HCT116 (cell line): Measurements from ENCODE around the gene PLEKHG1.

Source experiments
- EZH2 ChIP-seq: fragments of 200-600 bp; sonication (generic); IDR thresholded peaks from 2 replicates; pipeline ENCODE4 v1.6.1; 2017; ENCODE audit warnings: antibody characterized with exemption, mixed run types
- POLR2A ChIP-seq: IDR thresholded peaks from 2 replicates; pipeline ENCODE4 v1.7.0; 2011; ENCODE audit warnings: borderline replicate concordance; ENCODE audit not compliant: insufficient read depth, insufficient read length; ENCODE audit errors: extremely low read depth
- POLR2AphosphoS5 ChIP-seq: IDR thresholded peaks from 2 replicates; pipeline ENCODE4 v1.6.1; 2011; ENCODE audit warnings: mild to moderate bottlenecking, low read depth, low read length, moderate library complexity
- YY1 ChIP-seq: IDR thresholded peaks from 2 replicates; pipeline ENCODE4 v1.6.1; 2011; ENCODE audit warnings: low read length, low read depth, moderate library complexity, mild to moderate bottlenecking; ENCODE audit not compliant: insufficient replicate concordance; ENCODE audit errors: extremely low read depth
- TF ChIP-seq, protein P1 (sequence below): IDR thresholded peaks from 2 replicates; pipeline ENCODE4 v1.6.1; 2012
- TF ChIP-seq, protein P2 (sequence below): IDR thresholded peaks from 2 replicates; pipeline ENCODE4 v1.6.1; 2011; ENCODE audit warnings: mild to moderate bottlenecking, low read length, moderate library complexity; ENCODE audit not compliant: insufficient replicate concordance; ENCODE audit errors: extremely low read depth
- TF ChIP-seq, protein P3 (sequence below), 3 experiments: fragments of 200-600 bp in 1 of 3; sonication (generic) in 1 of 3; IDR thresholded peaks in 2 of 3; conservative IDR thresholded peaks in 1 of 3; 2 replicates each; pipeline ENCODE4 v1.5.1; 2012 to 2017; ENCODE audit warnings: low read depth in 2 of 3, low read length in 2 of 3, antibody characterized with exemption in 1 of 3, borderline replicate concordance in 1 of 3, control low read depth in 1 of 3, mild to moderate bottlenecking in 1 of 3, mixed read lengths in 1 of 3, mixed run types in 1 of 3, moderate library complexity in 1 of 3; ENCODE audit not compliant: insufficient read depth in 1 of 3

DNA sequence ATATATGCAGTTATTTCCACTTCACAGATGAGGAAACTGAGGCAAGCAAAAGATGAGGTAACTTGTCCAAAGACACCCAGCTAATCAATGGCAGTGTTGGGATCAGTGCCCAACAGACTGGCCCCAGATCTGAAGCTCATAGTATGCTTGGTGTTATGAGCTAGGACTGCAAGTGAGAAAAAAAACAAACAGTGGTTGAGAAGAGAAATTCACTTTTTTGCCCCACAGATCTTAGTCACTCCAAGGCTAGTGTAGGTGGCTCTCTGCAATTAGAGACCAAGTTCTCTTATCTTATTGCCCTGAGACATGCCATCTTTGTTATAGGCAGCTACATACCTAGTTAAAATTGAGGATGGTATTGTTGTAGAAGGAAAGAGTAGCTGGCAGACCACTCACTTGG is 16.3 kb downstream of the PLEKHG1 start:
- TF ChIP-seq, protein P1, sequence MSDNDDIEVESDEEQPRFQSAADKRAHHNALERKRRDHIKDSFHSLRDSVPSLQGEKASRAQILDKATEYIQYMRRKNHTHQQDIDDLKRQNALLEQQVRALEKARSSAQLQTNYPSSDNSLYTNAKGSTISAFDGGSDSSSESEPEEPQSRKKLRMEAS, result no peak
- TF ChIP-seq, protein P2, sequence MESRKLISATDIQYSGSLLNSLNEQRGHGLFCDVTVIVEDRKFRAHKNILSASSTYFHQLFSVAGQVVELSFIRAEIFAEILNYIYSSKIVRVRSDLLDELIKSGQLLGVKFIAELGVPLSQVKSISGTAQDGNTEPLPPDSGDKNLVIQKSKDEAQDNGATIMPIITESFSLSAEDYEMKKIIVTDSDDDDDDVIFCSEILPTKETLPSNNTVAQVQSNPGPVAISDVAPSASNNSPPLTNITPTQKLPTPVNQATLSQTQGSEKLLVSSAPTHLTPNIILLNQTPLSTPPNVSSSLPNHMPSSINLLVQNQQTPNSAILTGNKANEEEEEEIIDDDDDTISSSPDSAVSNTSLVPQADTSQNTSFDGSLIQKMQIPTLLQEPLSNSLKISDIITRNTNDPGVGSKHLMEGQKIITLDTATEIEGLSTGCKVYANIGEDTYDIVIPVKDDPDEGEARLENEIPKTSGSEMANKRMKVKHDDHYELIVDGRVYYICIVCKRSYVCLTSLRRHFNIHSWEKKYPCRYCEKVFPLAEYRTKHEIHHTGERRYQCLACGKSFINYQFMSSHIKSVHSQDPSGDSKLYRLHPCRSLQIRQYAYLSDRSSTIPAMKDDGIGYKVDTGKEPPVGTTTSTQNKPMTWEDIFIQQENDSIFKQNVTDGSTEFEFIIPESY, result no peak
- TF ChIP-seq, protein P3, sequence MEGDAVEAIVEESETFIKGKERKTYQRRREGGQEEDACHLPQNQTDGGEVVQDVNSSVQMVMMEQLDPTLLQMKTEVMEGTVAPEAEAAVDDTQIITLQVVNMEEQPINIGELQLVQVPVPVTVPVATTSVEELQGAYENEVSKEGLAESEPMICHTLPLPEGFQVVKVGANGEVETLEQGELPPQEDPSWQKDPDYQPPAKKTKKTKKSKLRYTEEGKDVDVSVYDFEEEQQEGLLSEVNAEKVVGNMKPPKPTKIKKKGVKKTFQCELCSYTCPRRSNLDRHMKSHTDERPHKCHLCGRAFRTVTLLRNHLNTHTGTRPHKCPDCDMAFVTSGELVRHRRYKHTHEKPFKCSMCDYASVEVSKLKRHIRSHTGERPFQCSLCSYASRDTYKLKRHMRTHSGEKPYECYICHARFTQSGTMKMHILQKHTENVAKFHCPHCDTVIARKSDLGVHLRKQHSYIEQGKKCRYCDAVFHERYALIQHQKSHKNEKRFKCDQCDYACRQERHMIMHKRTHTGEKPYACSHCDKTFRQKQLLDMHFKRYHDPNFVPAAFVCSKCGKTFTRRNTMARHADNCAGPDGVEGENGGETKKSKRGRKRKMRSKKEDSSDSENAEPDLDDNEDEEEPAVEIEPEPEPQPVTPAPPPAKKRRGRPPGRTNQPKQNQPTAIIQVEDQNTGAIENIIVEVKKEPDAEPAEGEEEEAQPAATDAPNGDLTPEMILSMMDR (IDR thresholded peaks at IDR 0.05 in 2 of 3, conservative IDR thresholded peaks at IDR 0.05 in 1 of 3; ENCODE audit: borderline replicate concordance in 1 of 3, insufficient read depth in 1 of 3, low read depth in 2 of 3, low read length in 2 of 3), result no peak
- TF ChIP-seq EZH2 (no peak), POLR2A (no peak), POLR2AphosphoS5 (no peak), YY1 (no peak)
